ENCODE measurements around the gene ATP9B.

Gene ATP9B

GRCh38 chr18:79343567-79344207, 274.5 kb downstream of the ATP9B start:
- no peak overlapping the region for H3K27ac ChIP-seq (ENCODE audit: low read length)

GRCh38 chr18:79344208-79344581, 275.0 kb downstream of the ATP9B start:
- peaks cover 9% of the 10 kb centered on the region; the same call in 1 of the 2 replicates for H3K36me3 ChIP-seq (replicated peaks; ENCODE audit: insufficient read depth, low read length)

More at GRCh38 chr18:79343567-79344207, 274.5 kb downstream of the ATP9B start:
- H3K27me3 ChIP-seq (replicated peaks; ENCODE audit: insufficient read depth, low read length) = no peaks in the 10 kb centered on the region
- H3K4me2 ChIP-seq (ENCODE audit: low read depth, low read length) = no peak overlapping the region
- H3K4me1 ChIP-seq (ENCODE audit: low read length) = no peaks in the 10 kb centered on the region
- TF ChIP-seq EZH2 (optimal IDR thresholded peaks at IDR 0.05; ENCODE audit: low read depth, low read length) (no peak), EZH2phosphoT487 (IDR thresholded peaks at IDR 0.05; ENCODE audit: low read length) (no peak), CTCF (IDR thresholded peaks at IDR 0.05; ENCODE audit: low read length) (no peak)
- H3K9me2 ChIP-seq (replicated peaks; ENCODE audit: insufficient read depth, low read length) = no peaks in the 10 kb centered on the region
- no peaks in the 10 kb centered on the region for H4K20me1 ChIP-seq (ENCODE audit: insufficient read depth, low read length)
- H3F3A ChIP-seq (ENCODE audit: insufficient read depth, low read length) = no peaks in the 10 kb centered on the region
- no peak overlapping the region for H3K9ac ChIP-seq (ENCODE audit: low read length)
- no peak overlapping the region for H2AFZ ChIP-seq (ENCODE audit: low read length)
- no peak overlapping the region for H3K4me3 ChIP-seq (ENCODE audit: low read length)
- H3K36me3 ChIP-seq (replicated peaks; ENCODE audit: insufficient read depth, low read length) = peaks cover 9% of the 10 kb centered on the region; the same call in 1 of the 2 replicates
- H3K79me2 ChIP-seq (ENCODE audit: low read length) = no peaks in the 10 kb centered on the region
- DNase-seq = no peak
- no peaks in the 10 kb centered on the region for H3K9me3 ChIP-seq (replicated peaks; ENCODE audit: insufficient read depth, low read length)

GRCh38 chr18:79345366-79345765, 276.2 kb downstream of the ATP9B start:
- H3K4me2 ChIP-seq (ENCODE audit: low read depth, low read length) = no peak overlapping the region
- H3F3A ChIP-seq (ENCODE audit: insufficient read depth, low read length) = no peaks in the 10 kb centered on the region
- H3K9me2 ChIP-seq (replicated peaks; ENCODE audit: insufficient read depth, low read length) = no peaks in the 10 kb centered on the region
- no peaks in the 10 kb centered on the region for H3K4me1 ChIP-seq (ENCODE audit: low read length)
- no peak overlapping the region for H2AFZ ChIP-seq (ENCODE audit: low read length)
- H3K9me3 ChIP-seq (replicated peaks; ENCODE audit: insufficient read depth, low read length) = no peaks in the 10 kb centered on the region
- DNase-seq = no peak
- no peak overlapping the region for H3K4me3 ChIP-seq (ENCODE audit: low read length)
- H3K27me3 ChIP-seq (replicated peaks; ENCODE audit: insufficient read depth, low read length) = no peaks in the 10 kb centered on the region
- TF ChIP-seq CTCF (IDR thresholded peaks at IDR 0.05; ENCODE audit: low read length) = no peak
- TF ChIP-seq EZH2phosphoT487 (IDR thresholded peaks at IDR 0.05; ENCODE audit: low read length) = no peak
- TF ChIP-seq EZH2 (optimal IDR thresholded peaks at IDR 0.05; ENCODE audit: low read depth, low read length) = no peak
- no peak overlapping the region for H3K27ac ChIP-seq (ENCODE audit: low read length)
- H3K36me3 ChIP-seq (replicated peaks; ENCODE audit: insufficient read depth, low read length) = peaks cover 9% of the 10 kb centered on the region; the same call in 1 of the 2 replicates
- H3K79me2 ChIP-seq (ENCODE audit: low read length) = no peaks in the 10 kb centered on the region
- no peak overlapping the region for H3K9ac ChIP-seq (ENCODE audit: low read length)
- no peaks in the 10 kb centered on the region for H4K20me1 ChIP-seq (ENCODE audit: insufficient read depth, low read length)

More at GRCh38 chr18:79344208-79344581, 275.0 kb downstream of the ATP9B start:
- no peak for DNase-seq
- no peak overlapping the region for H3K4me2 ChIP-seq (ENCODE audit: low read depth, low read length)
- H2AFZ ChIP-seq (ENCODE audit: low read length) = no peak overlapping the region
- no peaks in the 10 kb centered on the region for H4K20me1 ChIP-seq (ENCODE audit: insufficient read depth, low read length)
- H3K4me1 ChIP-seq (ENCODE audit: low read length) = no peaks in the 10 kb centered on the region
- H3K9ac ChIP-seq (ENCODE audit: low read length) = no peak overlapping the region
- H3K27ac ChIP-seq (ENCODE audit: low read length) = no peak overlapping the region
- H3K79me2 ChIP-seq (ENCODE audit: low read length) = no peaks in the 10 kb centered on the region
- no peak for TF ChIP-seq CTCF (IDR thresholded peaks at IDR 0.05; ENCODE audit: low read length)
- no peak for TF ChIP-seq EZH2 (optimal IDR thresholded peaks at IDR 0.05; ENCODE audit: low read depth, low read length)
- TF ChIP-seq EZH2phosphoT487 (IDR thresholded peaks at IDR 0.05; ENCODE audit: low read length) = no peak
- H3K9me3 ChIP-seq (replicated peaks; ENCODE audit: insufficient read depth, low read length) = no peaks in the 10 kb centered on the region
- H3K9me2 ChIP-seq (replicated peaks; ENCODE audit: insufficient read depth, low read length) = no peaks in the 10 kb centered on the region
- H3F3A ChIP-seq (ENCODE audit: insufficient read depth, low read length) = no peaks in the 10 kb centered on the region
- no peak overlapping the region for H3K4me3 ChIP-seq (ENCODE audit: low read length)
- H3K27me3 ChIP-seq (replicated peaks; ENCODE audit: insufficient read depth, low read length) = no peaks in the 10 kb centered on the region

Measured in MM.1S (cell line).